Measurements from ENCODE around the gene ASB2.

Gene ASB2

GRCh38 chr14:93947282-93947681, 29.1 kb downstream of the ASB2 start:
- DNase-seq (ENCODE audit: low read depth in 2 of 2), result no peak

GRCh38 chr14:93946541-93947090, 29.8 kb downstream of the ASB2 start:
- DNase-seq (ENCODE audit: low read depth in 2 of 2), result no peak

- DNase-seq (ENCODE audit: low read depth in 2 of 2), result no peak
These were observed 30.3 kb downstream of the ASB2 start for GRCh38 chr14:93946104-93946503.

GRCh38 chr14:93945070-93945399, 31.3 kb downstream of the ASB2 start:
- DNase-seq (ENCODE audit: low read depth in 2 of 2), result no peak

GRCh38 chr14:93944348-93945069, 31.9 kb downstream of the ASB2 start:
- no peak for DNase-seq (ENCODE audit: low read depth in 2 of 2)

- no peak for DNase-seq (ENCODE audit: low read depth in 2 of 2)
These were observed 32.4 kb downstream of the ASB2 start for GRCh38 chr14:93943930-93944329.

GRCh38 chr14:93943052-93943451, 33.3 kb downstream of the ASB2 start:
- no peak for DNase-seq (ENCODE audit: low read depth in 2 of 2)

- no peak for DNase-seq (ENCODE audit: low read depth in 2 of 2)
These were observed 35.0 kb downstream of the ASB2 start for GRCh38 chr14:93941293-93941910.

GRCh38 chr14:93940437-93940836, 35.9 kb downstream of the ASB2 start:
- no peak for DNase-seq (ENCODE audit: low read depth in 2 of 2)

- DNase-seq (ENCODE audit: low read depth in 2 of 2), result peak; percentile 79 to 80
These were observed 36.8 kb downstream of the ASB2 start for GRCh38 chr14:93939304-93940229.

GRCh38 chr14:93938751-93939303, 37.5 kb downstream of the ASB2 start:
- DNase-seq (ENCODE audit: low read depth in 2 of 2), result no peak

- DNase-seq (ENCODE audit: low read depth in 2 of 2), result no peak
These were observed 38.9 kb downstream of the ASB2 start for GRCh38 chr14:93937519-93937918.

- no peak for DNase-seq (ENCODE audit: low read depth in 2 of 2)
These were observed 39.4 kb downstream of the ASB2 start for GRCh38 chr14:93936926-93937325.

GRCh38 chr14:93936245-93936644, 40.1 kb downstream of the ASB2 start:
- DNase-seq (ENCODE audit: low read depth in 2 of 2), result no peak

- no peak for DNase-seq (ENCODE audit: low read depth in 2 of 2)
These were observed 41.2 kb downstream of the ASB2 start for GRCh38 chr14:93935213-93935612.

- DNase-seq (ENCODE audit: low read depth in 2 of 2), result no peak
These were observed 43.7 kb downstream of the ASB2 start for GRCh38 chr14:93932642-93933041.

GRCh38 chr14:93930989-93931307, 45.4 kb downstream of the ASB2 start:
- no peak for DNase-seq (ENCODE audit: low read depth in 2 of 2)

- DNase-seq (ENCODE audit: low read depth in 2 of 2), result no peak
These were observed 45.9 kb downstream of the ASB2 start for GRCh38 chr14:93930296-93930988.

- no peak for DNase-seq (ENCODE audit: low read depth in 2 of 2)
These were observed 46.7 kb downstream of the ASB2 start for GRCh38 chr14:93929657-93930056.

- no peak for DNase-seq (ENCODE audit: low read depth in 2 of 2)
These were observed 47.3 kb downstream of the ASB2 start for GRCh38 chr14:93929048-93929535.
